VCaP (cell line): Measurements from ENCODE around the gene RTP3.

Experiments used
- H3K27ac ChIP-seq: fragments of 450-650 bp; 2 replicates; pipeline ENCODE4 v1.5.1; 2017
- CTCF ChIP-seq: fragments of 450-650 bp; conservative IDR thresholded peaks from 2 replicates; pipeline ENCODE4 v1.5.1; 2017; ENCODE audit warnings: mild to moderate bottlenecking, moderate library complexity

RTP3 gene

GRCh38 chr3:46497556-46498265 is at the start of gene RTP3:
Gene RTP3, plus strand, starts transcription at chr3:46497976. Its CDS starts 87 bp downstream, at chr3:46498063.
- H3K27ac ChIP-seq, result no peak within 1 kb of the TSS
- TF ChIP-seq CTCF, result no peak

- no peak for TF ChIP-seq CTCF
- H3K27ac ChIP-seq, result no peak overlapping the region
Observed at GRCh38 chr3:46448721-46449120, 49.1 kb upstream of the RTP3 start.

GRCh38 chr3:46449755-46450552 is 47.8 kb upstream of the RTP3 start:
- H3K27ac ChIP-seq, result no peak overlapping the region
- TF ChIP-seq CTCF, result peak; percentile 66

- TF ChIP-seq CTCF, result no peak
- H3K27ac ChIP-seq, result no peak overlapping the region
Observed at GRCh38 chr3:46453526-46454208, 44.1 kb upstream of the RTP3 start.

GRCh38 chr3:46454209-46454595 is 43.6 kb upstream of the RTP3 start:
- TF ChIP-seq CTCF, result no peak

GRCh38 chr3:46454606-46455005 is 43.2 kb upstream of the RTP3 start:
- TF ChIP-seq CTCF, result no peak
- no peak overlapping the region for H3K27ac ChIP-seq

More at GRCh38 chr3:46454209-46454595, 43.6 kb upstream of the RTP3 start:
- no peak overlapping the region for H3K27ac ChIP-seq
